NOMO-1 treated with DMSO at 0.1 percent for 48 hours (cell line): Measurements from ENCODE around the gene CERS4.
A peak's percentile ranks its signal among the peaks of the same experiment; 100 is the strongest.
"Not testable (repeated sequence)": the region's sequence is repeated elsewhere in the genome, so short reads cannot be mapped to it uniquely, and the experiment has no call there.

ENCODE experiments used
- DNase-seq: peaks from one replicate; lab custom pipeline; 2025; ENCODE audit not compliant: unreplicated experiment; lab: John Stamatoyannopoulos, UW

CERS4 gene

DNA sequence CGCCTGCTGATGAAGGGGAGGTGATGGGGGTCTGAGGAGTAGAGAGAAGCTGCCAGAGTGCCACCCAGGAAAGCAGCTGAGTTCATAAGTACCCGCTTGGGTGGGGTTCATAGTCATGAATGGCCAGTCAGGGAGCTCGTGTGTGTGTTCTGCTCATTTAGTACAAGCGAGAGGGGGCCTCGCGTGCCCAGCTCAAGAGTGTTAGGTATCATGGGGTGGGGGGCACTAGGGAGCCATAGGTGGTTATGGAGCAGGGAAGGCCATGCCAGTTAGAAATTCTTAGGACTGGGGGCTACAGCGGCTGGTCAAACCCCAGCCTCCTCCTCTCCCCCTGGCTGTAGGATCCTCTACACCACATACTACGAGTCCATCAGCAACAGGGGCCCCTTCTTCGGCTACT, 52.2 kb downstream of the CERS4 start:
- no peak for DNase-seq

GRCh38 chr19:8261881-8262280, 52.7 kb downstream of the CERS4 start:
- DNase-seq = no peak

- DNase-seq = no peak
Observed at GRCh38 chr19:8262431-8262830, 53.3 kb downstream of the CERS4 start.

GRCh38 chr19:8264248-8264647, 55.1 kb downstream of the CERS4 start:
- DNase-seq = not testable (repeated sequence)

DNA sequence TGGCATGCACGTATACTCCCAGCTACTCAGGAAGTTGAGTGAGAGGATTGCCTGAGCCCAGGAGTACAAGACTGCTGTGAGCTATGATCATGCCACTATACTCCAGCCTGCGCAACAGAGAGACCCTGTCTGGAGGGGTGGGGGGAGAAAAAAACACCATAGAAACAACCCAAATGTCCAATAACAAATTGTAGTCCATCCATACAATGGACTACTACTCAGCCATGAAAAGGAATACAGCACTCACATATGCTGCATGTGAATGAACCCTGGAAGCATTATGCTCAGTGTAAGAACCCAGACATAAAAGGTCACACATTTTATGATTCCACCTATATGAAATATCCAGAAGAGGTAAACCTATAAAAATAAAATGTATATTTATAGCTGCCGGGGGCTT, 56.7 kb downstream of the CERS4 start:
- DNase-seq = no peak

GRCh38 chr19:8269724-8270123, 60.6 kb downstream of the CERS4 start:
- DNase-seq = no peak

DNA sequence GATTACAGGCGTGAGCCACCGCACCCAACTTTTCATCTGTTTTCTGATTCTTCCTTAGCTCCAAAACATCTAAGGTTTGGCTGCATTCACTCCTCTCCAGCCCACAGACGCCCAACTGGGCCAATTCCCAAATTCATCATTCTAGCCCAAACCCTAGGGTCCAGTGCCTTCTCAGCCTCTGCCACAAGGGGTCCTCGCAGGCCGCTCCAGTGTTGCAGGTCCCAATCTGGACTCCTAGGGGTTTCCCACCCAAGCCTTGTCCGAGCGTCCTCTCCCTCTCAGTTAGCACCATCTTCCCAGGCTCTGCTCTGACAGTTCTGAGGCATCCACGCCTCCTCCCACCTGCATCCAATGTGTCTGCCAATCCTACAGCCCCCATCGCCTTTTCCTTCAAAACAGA, 67.3 kb downstream of the CERS4 start:
- DNase-seq = not testable (repeated sequence)

DNA sequence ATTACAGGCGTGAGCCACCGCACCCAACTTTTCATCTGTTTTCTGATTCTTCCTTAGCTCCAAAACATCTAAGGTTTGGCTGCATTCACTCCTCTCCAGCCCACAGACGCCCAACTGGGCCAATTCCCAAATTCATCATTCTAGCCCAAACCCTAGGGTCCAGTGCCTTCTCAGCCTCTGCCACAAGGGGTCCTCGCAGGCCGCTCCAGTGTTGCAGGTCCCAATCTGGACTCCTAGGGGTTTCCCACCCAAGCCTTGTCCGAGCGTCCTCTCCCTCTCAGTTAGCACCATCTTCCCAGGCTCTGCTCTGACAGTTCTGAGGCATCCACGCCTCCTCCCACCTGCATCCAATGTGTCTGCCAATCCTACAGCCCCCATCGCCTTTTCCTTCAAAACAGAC, 82.2 kb downstream of the CERS4 start:
- not testable (repeated sequence) for DNase-seq

- no peak for DNase-seq
Observed at GRCh38 chr19:8302357-8302691, 93.2 kb downstream of the CERS4 start.

GRCh38 chr19:8302734-8303133, 93.6 kb downstream of the CERS4 start:
- no peak for DNase-seq

GRCh38 chr19:8304841-8305621, 95.9 kb downstream of the CERS4 start:
- no peak for DNase-seq

DNA sequence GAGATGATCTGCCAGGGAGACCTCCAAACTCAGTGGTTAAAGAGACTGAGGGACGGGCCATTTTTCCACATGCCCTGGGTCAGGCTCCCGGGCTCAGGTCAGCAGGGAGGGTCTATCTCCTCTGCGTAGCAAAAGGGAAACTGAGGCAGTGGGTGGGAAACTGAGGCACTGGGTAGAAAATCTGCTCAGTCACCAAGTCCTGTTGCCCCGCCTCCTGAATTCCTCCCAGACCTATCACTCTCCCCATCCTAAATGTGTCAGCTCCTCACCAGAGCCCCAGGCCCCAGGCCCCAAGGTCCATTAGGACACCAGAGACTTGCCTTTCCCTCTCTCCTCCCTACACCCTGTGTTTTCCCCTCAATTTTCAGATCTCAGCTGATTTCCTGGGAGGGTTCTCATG, 96.6 kb downstream of the CERS4 start:
- DNase-seq = no peak

DNA sequence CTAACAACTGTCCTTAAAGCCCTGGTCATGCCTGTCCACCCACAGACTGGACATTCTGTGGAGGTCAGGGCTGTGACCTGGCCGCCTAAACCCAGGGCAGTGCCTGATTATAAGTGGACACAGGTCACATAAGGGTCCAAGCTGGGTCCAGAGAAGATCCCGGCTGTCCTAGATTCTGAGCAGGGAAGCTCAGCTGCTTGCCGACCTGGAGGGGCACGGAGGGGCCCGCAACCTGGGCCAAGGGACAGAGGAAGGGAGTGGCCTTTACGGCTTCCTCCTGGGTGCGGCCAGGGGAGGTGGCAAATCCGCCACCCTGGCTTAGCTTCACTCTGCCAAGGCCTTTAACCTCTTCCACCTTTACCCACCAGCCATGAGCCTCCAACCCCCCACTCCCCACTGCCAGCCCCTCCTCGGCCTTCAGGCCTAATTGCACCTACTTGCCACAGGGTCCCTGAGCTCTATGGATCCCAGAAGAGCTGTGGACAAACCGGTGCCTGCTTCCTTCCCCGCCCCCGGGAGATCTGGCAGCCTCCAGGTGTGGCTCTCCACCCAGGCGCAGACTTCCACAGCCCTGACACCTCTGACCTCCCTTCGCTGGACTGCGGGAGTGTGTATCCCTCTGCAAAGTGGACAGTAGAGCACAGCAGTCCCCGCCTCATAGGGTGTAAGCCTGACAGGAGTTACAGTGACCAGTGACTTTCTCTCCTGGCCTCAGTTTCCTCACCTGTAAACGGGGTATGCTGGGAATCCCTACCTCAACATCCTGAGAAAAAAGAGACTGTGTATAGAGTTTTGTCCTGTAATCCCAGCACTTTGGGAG, 97.3 kb downstream of the CERS4 start:
- DNase-seq = no peak

DNA sequence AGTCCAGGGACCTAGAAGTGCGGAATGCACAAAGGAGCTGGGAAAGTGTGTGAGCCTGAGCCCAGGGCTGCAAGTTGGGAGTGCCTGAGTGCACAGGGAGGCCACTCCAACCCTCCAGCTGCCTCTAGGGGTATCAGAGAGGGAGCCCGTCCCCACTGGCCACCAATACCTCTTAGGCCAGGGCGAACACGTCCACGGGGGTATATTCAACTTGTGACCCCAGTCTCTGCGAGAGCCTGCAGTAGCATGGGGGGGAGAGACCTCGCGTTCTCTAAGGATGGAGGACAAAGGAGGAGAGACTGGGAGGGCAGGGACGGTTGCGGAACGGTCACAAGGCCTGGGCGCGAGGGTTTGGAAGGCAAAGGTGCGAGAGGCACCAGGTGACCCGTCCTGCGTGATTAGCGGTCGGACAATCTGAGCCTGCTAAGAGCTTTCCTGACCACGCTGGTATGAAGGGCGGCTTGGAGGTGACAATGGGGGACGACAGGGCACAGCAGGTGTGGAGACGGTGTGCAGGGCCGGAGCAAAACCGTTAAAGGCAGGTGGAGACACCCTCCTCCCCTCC, 98.3 kb downstream of the CERS4 start:
- no peak for DNase-seq

DNA sequence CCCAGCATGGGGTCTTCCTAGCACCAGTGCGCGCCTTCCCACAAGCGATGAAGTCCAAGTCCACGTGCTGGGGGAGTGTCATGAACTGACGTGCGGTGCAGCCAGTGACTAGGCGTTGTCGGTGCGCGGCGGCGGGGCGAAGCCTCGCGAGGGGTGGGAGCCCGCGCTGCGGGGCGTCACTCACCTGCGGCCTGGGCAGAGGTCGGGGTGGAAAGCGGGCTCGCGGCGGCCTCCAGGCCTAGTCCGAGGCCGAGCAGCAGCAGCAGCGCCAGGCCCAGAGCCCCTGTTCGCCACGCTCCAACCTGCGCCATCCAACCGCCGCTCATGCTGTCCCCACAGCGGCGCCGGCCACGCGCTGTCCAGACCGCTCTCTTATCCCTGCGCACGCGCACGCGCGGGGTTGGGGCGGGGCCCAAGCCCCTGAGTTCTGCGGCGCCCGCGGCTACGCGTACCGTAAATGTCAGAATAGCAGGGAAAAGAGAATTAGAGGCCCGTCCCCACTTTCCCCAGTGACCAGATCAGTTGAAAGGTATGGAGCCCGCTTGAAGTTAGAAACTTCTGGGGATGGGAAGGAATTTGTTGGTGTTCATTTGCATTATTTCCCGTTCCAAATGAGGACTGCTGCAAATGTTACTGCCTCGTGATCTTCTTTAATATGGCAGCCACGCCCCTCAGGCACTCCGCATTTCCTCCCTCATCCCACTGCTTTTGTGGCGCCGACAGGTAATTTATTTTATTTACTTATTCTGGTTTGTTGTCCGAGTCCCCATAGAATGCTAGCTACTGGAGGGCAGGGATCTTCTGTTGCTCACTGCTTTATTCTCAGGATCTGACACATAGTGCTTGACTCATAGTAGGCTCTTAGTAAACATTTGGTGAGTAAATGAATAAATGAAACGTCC, 99.0 kb downstream of the CERS4 start, which contains the start of gene CD320:
TSS of gene CD320 (minus strand) at position 394 of the 902 bp plus-strand sequence. CDS start at position 326, 68 bp downstream.
- peak; percentile 58 for DNase-seq

DNA sequence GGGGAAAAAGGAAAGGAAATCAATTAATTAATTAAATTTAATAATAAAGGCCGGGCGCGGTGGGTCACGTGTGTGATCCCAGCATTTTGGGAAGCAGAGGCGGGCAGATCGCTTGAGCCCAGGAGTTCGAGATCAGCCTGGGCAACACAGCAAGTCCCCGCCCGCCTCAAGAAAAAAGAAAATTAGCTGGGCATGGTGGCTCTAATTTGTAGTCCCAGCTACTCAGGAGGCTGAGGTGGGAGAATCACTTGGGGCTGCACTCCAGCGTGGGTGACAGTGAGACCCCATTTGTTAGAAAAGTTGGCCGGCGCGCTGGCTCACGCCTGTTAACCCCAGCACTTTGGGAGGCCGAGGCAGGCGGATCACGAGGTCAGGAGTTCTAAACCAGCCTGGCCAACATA, 99.7 kb downstream of the CERS4 start:
- DNase-seq = no peak

DNA sequence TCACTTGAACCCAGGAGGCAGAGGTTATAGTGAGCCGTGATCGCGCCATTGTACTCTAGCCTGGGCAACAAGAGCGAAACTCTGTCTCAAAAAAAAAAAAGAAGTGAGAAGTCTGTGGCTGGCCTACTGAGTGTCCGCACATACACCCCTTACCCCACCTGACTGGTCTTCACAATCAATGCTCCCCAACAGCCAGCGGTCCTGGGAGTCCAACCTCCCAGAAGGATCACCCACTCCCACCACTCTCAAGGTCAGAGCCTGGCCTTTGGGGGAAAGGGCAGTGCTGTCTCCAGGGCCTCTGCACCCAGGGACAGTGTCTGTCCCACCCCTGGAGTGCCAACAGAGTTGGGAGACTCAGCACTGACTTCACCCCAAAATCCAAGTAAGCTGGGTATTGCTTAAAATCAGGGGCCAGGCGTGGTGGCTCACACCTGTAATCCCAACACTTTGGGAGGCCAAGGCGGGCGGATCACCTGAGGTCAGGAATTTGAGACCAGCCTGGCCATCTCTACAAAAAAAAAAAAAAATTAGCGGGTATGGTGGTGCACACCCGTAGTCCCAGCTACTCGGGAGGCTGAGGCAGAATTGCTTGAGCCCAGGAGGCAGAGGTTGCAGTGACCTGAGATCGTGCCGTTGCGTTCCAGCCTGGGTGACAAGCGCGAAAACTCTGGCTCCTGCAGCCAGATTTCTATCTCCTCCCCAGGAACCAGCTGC, 101.3 kb downstream of the CERS4 start:
- DNase-seq = no peak

DNA sequence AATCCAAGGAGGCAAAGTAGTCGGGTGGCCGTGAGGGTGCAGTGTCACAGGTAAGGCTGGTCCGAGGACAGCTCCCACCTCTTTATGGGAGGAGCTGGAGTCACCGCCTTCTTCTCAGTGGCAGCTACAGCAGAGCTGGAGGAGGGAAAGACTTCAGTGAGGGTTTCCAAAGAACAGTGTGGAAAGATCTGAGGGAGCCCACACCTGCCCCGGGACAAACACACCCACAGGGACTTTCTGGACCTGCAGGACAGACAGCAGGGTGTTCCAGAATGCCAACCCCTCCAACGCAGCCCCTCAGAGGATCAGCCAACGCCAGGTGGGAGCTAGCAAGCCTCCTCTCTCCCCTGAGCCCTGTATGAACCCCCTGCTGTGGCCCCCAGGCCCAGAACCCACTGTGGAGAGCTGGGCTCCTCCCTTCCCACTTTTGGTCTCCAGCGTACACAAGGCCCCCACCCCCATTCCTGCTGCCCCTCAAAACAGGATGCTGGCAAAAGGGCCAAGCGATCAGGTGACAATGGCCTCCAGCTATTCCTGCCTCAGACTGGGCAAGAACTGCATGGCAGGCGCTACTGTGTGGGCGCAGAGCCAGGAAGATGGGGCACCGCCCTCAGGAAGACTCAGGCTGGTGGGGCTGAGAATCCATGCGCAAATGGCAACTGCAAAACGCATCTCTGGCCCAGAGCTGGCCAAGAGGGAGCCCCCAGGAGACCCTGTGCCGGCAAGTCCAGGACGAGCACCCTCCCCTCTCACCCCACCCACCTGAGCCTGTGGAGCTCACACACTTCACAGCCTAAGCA, 102.5 kb downstream of the CERS4 start:
- DNase-seq = no peak
